GM23248 (cell line): ENCODE results near the gene MRTFA. TPM values are rescaled to one million over a fixed set of nuclear protein-coding genes. Genes with fewer than 3 reads are reported as not detected.
A peak's percentile ranks its signal among the peaks of the same experiment; 100 is the strongest.

Source experiments
- DNase-seq: peaks from one replicate; pipeline ENCODE4 v3.0.0-alpha.2; 2015
- H2AFZ ChIP-seq: fragments of 200-600 bp; sonication (generic); 2 replicates; pipeline ENCODE4 v1.6.1; 2016; ENCODE audit warnings: antibody characterized with exemption
- H3F3A ChIP-seq: fragments of 200-600 bp; sonication (generic); 2 replicates; pipeline ENCODE4 v1.6.1; 2016; ENCODE audit warnings: mild to moderate bottlenecking, antibody characterized with exemption, mixed run types; ENCODE audit not compliant: insufficient read depth
- H3K27ac ChIP-seq: fragments of 200-600 bp; sonication (generic); 2 replicates; pipeline ENCODE4 v1.5.1; 2016; ENCODE audit warnings: mild to moderate bottlenecking
- H3K27me3 ChIP-seq: fragments of 200-600 bp; sonication (generic); replicated peaks from 2 replicates; pipeline ENCODE4 v1.6.1; 2016; ENCODE audit warnings: mild to moderate bottlenecking; ENCODE audit not compliant: insufficient read depth
- H3K36me3 ChIP-seq: fragments of 200-600 bp; sonication (generic); 2 replicates; pipeline ENCODE4 v1.6.1; 2016; ENCODE audit warnings: low read depth, mild to moderate bottlenecking
- H3K4me1 ChIP-seq: fragments of 200-600 bp; sonication (generic); 2 replicates; pipeline ENCODE4 v1.6.1; 2016; ENCODE audit warnings: mild to moderate bottlenecking; ENCODE audit not compliant: insufficient read depth
- H3K4me2 ChIP-seq: fragments of 200-600 bp; sonication (generic); one replicate; pipeline ENCODE4 v1.6.1; 2016; ENCODE audit warnings: mild to moderate bottlenecking; ENCODE audit not compliant: unreplicated experiment
- H3K4me3 ChIP-seq: fragments of 200-600 bp; sonication (generic); 2 replicates; pipeline ENCODE4 v1.5.1; 2016; ENCODE audit warnings: mild to moderate bottlenecking
- H3K79me2 ChIP-seq: fragments of 200-600 bp; sonication (generic); 2 replicates; pipeline ENCODE4 v1.6.1; 2016; ENCODE audit warnings: mild to moderate bottlenecking; ENCODE audit not compliant: insufficient read depth
- H3K9ac ChIP-seq: fragments of 200-600 bp; sonication (generic); 2 replicates; pipeline ENCODE4 v1.6.1; 2016; ENCODE audit warnings: mild to moderate bottlenecking
- H3K9me2 ChIP-seq: fragments of 200-600 bp; sonication (generic); 2 replicates; pipeline ENCODE4 v1.6.1; 2016; ENCODE audit warnings: mixed run types, mild to moderate bottlenecking, moderate library complexity; ENCODE audit not compliant: insufficient read depth
- H3K9me3 ChIP-seq: fragments of 200-600 bp; sonication (generic); one replicate; pipeline ENCODE4 v1.6.1; 2017; ENCODE audit warnings: low read depth
- H4K20me1 ChIP-seq: fragments of 200-600 bp; sonication (generic); 2 replicates; pipeline ENCODE4 v1.6.0; 2016; ENCODE audit not compliant: insufficient read depth
- EZH2 ChIP-seq: fragments of 200-600 bp; sonication (generic); IDR thresholded peaks from 2 replicates; pipeline ENCODE4 v1.6.1; 2018; ENCODE audit warnings: antibody characterized with exemption, mild to moderate bottlenecking; ENCODE audit not compliant: insufficient read depth, poor library complexity, severe bottlenecking
- EZH2phosphoT487 ChIP-seq: fragments of 200-600 bp; sonication (generic); IDR thresholded peaks from 2 replicates; pipeline ENCODE4 v1.6.1; 2018; ENCODE audit warnings: antibody characterized with exemption, moderate library complexity, mild to moderate bottlenecking, low read depth; ENCODE audit not compliant: insufficient read depth
- WGBS, 2 experiments: methylation state at CpG; one replicate each; pipeline ENCODE4 v1.1.6; 2015 to 2017; ENCODE audit warnings: low lambda C conversion rate in 2 of 2, low coverage in 1 of 2; ENCODE audit errors: missing lambda C conversion rate in 2 of 2; 5-methylcytosine and 5-hydroxymethylcytosine counted together
- in situ Hi-C: fragments of 300-500 bp; cut with MboI; formaldehyde crosslinking; loops from 2 replicates; pipeline ENCODE4 v1.15.0; 2020
- polyA plus RNA-seq: library from polyadenylated mRNA; unstranded; fragments of >200 nt; fragmentation: Nextera tagmentation; extraction: Ambion mirVana; gene quantifications from 2 replicates; pipeline ENCODE4 v1.2.1, GENCODE V29; 2016
- total RNA-seq: library from RNA; depleted of rRNA; stranded (reverse); fragments of >200 nt; shearing (Covaris generic); gene quantifications from 2 replicates; pipeline ENCODE4 v1.2.3, GENCODE V29; 2014

MRTFA gene
- total and polyA plus RNA-seq, 2 experiments from 2014 or later, result 24.2 to 49.2 TPM

- no peak for DNase-seq
- H3K79me2 ChIP-seq, result peaks cover 91% of the 10 kb centered on the region
- H3K27ac ChIP-seq, result no peak overlapping the region
- H3F3A ChIP-seq, result peaks cover 42% of the 10 kb centered on the region
- H3K9ac ChIP-seq, result no peak overlapping the region
- no peaks in the 10 kb centered on the region for H3K9me3 ChIP-seq
- H3K4me3 ChIP-seq, result no peak overlapping the region
- H4K20me1 ChIP-seq, result no peaks in the 10 kb centered on the region
- TF ChIP-seq EZH2 (no peak), EZH2phosphoT487 (no peak)
- in situ Hi-C loops, result no loop called here
- no peaks in the 10 kb centered on the region for H3K27me3 ChIP-seq
- no peaks in the 10 kb centered on the region for H3K9me2 ChIP-seq
- H3K36me3 ChIP-seq, result no peaks in the 10 kb centered on the region
- H3K4me2 ChIP-seq, result no peak overlapping the region
- H2AFZ ChIP-seq, result no peak overlapping the region
- H3K4me1 ChIP-seq, result peaks cover 73% of the 10 kb centered on the region
Measured at GRCh38 chr22:40482391-40482790, 154.1 kb downstream of the MRTFA start.

GRCh38 chr22:40480996-40481395 is 155.5 kb downstream of the MRTFA start:
- Histone ChIP-seq H2AFZ (no peak overlapping the region), H3K9me2 (no peaks in the 10 kb centered on the region), H3K4me3 (no peak overlapping the region), H3K36me3 (no peaks in the 10 kb centered on the region), H3K27me3 (no peaks in the 10 kb centered on the region), H4K20me1 (no peaks in the 10 kb centered on the region), H3K9ac (no peak overlapping the region), H3K79me2 (peaks cover 93% of the 10 kb centered on the region), H3K27ac (no peak overlapping the region), H3K4me2 (no peak overlapping the region), H3K4me1 (peaks cover 60% of the 10 kb centered on the region), H3F3A (peaks cover 34% of the 10 kb centered on the region), H3K9me3 (no peaks in the 10 kb centered on the region)
- WGBS, 2 experiments, result 98 to 99% methylated on average over 5 of the region's 5 CpGs
- in situ Hi-C loops, result no loop called here
- DNase-seq, result no peak
- no peak for TF ChIP-seq EZH2
- no peak for TF ChIP-seq EZH2phosphoT487

- Histone ChIP-seq H3K9me3 (no peaks in the 10 kb centered on the region), H3K9ac (no peak overlapping the region), H4K20me1 (no peaks in the 10 kb centered on the region), H3K27ac (peak overlapping the region; percentile 33), H3K27me3 (no peaks in the 10 kb centered on the region), H3K4me2 (peak overlapping the region; percentile 5), H3K4me1 (peaks cover 50% of the 10 kb centered on the region), H3K4me3 (no peak overlapping the region), H3K36me3 (no peaks in the 10 kb centered on the region), H3K79me2 (peaks cover 95% of the 10 kb centered on the region), H3K9me2 (no peaks in the 10 kb centered on the region), H2AFZ (no peak overlapping the region), H3F3A (peaks cover 24% of the 10 kb centered on the region)
- TF ChIP-seq EZH2phosphoT487 (no peak), EZH2 (no peak)
- in situ Hi-C loops, result no loop called here
- DNase-seq, result peak; percentile 70
- WGBS, 2 experiments, result 38 to 44% methylated on average over 2 of the region's 2 CpGs
Measured at GRCh38 chr22:40479887-40480538, 156.5 kb downstream of the MRTFA start.

- Histone ChIP-seq H3F3A (peaks cover 17% of the 10 kb centered on the region), H3K36me3 (no peaks in the 10 kb centered on the region), H3K27me3 (no peaks in the 10 kb centered on the region), H3K9me2 (no peaks in the 10 kb centered on the region), H3K4me3 (no peak overlapping the region), H3K4me2 (peak overlapping the region; percentile 5), H3K79me2 (peaks cover 98% of the 10 kb centered on the region), H3K9me3 (no peaks in the 10 kb centered on the region), H3K9ac (no peak overlapping the region), H3K27ac (peak overlapping the region; percentile 33; the same call in 1 of the 2 replicates), H3K4me1 (peaks cover 42% of the 10 kb centered on the region), H2AFZ (no peak overlapping the region), H4K20me1 (no peaks in the 10 kb centered on the region)
- in situ Hi-C loops, result no loop called here
- WGBS, 2 experiments, result 98 to 99% methylated on average over 6 of the region's 6 CpGs
- DNase-seq, result peak; percentile 34
- TF ChIP-seq EZH2 (no peak), EZH2phosphoT487 (no peak)
Measured at GRCh38 chr22:40479126-40479800, 157.3 kb downstream of the MRTFA start.
